ENCODE measurements around the gene FAM193A. TPM values are rescaled to one million over a fixed set of nuclear protein-coding genes. Genes with fewer than 3 reads are reported as not detected.
"Not testable (repeated sequence)": the region's sequence is repeated elsewhere in the genome, so short reads cannot be mapped to it uniquely, and the experiment has no call there.

FAM193A gene
- total RNA-seq, 4 donors from 2014 or later: 17.1 to 51.2 (median 28.1) TPM

- Histone ChIP-seq H3K9me3 (no peaks in the 10 kb centered on the region), H3K27ac (no peak overlapping the region), H3K36me3 (no peaks in the 10 kb centered on the region), H3K27me3 (no peaks in the 10 kb centered on the region), H3K4me1 (no peaks in the 10 kb centered on the region), H3K4me3 (no peak overlapping the region)
- intact Hi-C loops (cut with DNase I; ENCODE audit: low total_unique reads): no loop called here
- DNase-seq: no peak
- TF ChIP-seq CTCF (IDR thresholded peaks at IDR 0.05) (no peak), POLR2A (IDR thresholded peaks at IDR 0.05) (no peak)
Measured at GRCh38 chr4:2507855-2508254, 28.6 kb upstream of the FAM193A start.

- intact Hi-C loops (cut with DNase I; ENCODE audit: low total_unique reads): no loop called here
- H3K9me3 ChIP-seq: no peaks in the 10 kb centered on the region
- no peak for TF ChIP-seq POLR2A (IDR thresholded peaks at IDR 0.05)
- no peak for TF ChIP-seq CTCF (IDR thresholded peaks at IDR 0.05)
- H3K27ac ChIP-seq: no peak overlapping the region
- no peaks in the 10 kb centered on the region for H3K27me3 ChIP-seq
- H3K36me3 ChIP-seq: no peaks in the 10 kb centered on the region
- H3K4me3 ChIP-seq: no peak overlapping the region
- H3K4me1 ChIP-seq: no peaks in the 10 kb centered on the region
- no peak for DNase-seq
Measured at GRCh38 chr4:2510351-2511259, 25.8 kb upstream of the FAM193A start.

- Histone ChIP-seq H3K27ac (no peak overlapping the region), H3K4me3 (no peak overlapping the region), H3K9me3 (no peaks in the 10 kb centered on the region), H3K4me1 (peaks cover 0 to 3% of the 10 kb centered on the region in 2 donors), H3K36me3 (no peaks in the 10 kb centered on the region), H3K27me3 (no peaks in the 10 kb centered on the region)
- no peak for TF ChIP-seq CTCF (IDR thresholded peaks at IDR 0.05)
- no peak for TF ChIP-seq POLR2A (IDR thresholded peaks at IDR 0.05)
- DNase-seq: no peak
- intact Hi-C loops (cut with DNase I; ENCODE audit: low total_unique reads): no loop called here
Measured at GRCh38 chr4:2511645-2512131, 24.8 kb upstream of the FAM193A start.

- Histone ChIP-seq H3K27me3 (no peaks in the 10 kb centered on the region), H3K4me3 (no peak overlapping the region), H3K9me3 (no peaks in the 10 kb centered on the region), H3K4me1 (peaks cover 0 to 3% of the 10 kb centered on the region in 2 donors), H3K36me3 (no peaks in the 10 kb centered on the region), H3K27ac (no peak overlapping the region)
- TF ChIP-seq POLR2A (IDR thresholded peaks at IDR 0.05) (no peak), CTCF (IDR thresholded peaks at IDR 0.05) (no peak)
- no peak for DNase-seq
- intact Hi-C loops (cut with DNase I; ENCODE audit: low total_unique reads): no loop called here
Measured at GRCh38 chr4:2512396-2513135, 23.9 kb upstream of the FAM193A start.

GRCh38 chr4:2514193-2514592 lies 22.3 kb upstream of the FAM193A start:
- H3K4me3 ChIP-seq; DNase-seq; H3K27me3 ChIP-seq; H3K27ac ChIP-seq; intact Hi-C loops (cut with DNase I; ENCODE audit: low total_unique reads); H3K4me1 ChIP-seq; H3K36me3 ChIP-seq; H3K9me3 ChIP-seq: not testable (repeated sequence)

GRCh38 chr4:2514944-2515343 lies 21.5 kb upstream of the FAM193A start:
- H3K36me3 ChIP-seq; H3K4me3 ChIP-seq; H3K27ac ChIP-seq; H3K9me3 ChIP-seq; intact Hi-C loops (cut with DNase I; ENCODE audit: low total_unique reads); DNase-seq; H3K4me1 ChIP-seq; H3K27me3 ChIP-seq: not testable (repeated sequence)
